Islet of Langerhans (tissue), 1 donor: ENCODE data around the gene DBNDD1.
"Not testable (repeated sequence)": the region's sequence is repeated elsewhere in the genome, so short reads cannot be mapped to it uniquely, and the experiment has no call there.

ENCODE experiments used
- FAIRE-seq: peaks from one replicate; lab custom pipeline; 2011; peaks lifted over from hg19 to GRCh38; lab: Jason Lieb, UNC

DBNDD1 gene

DNA sequence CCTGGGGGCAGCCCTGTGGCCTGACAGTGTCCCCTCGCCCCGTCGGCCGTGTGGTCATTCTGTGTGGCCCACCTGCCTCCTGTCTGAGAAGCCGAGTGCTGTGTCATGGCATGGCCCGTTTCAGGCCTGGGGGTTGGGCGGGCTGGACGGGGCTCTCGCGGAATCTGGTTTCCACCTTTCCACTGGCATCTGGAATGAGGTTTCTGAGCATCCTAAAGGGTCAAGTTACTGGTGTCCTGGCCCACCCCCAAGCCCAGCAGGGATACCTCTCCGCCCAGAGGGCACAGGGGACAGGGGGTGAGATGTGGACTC is 7.8 kb downstream of the DBNDD1 start:
- FAIRE-seq = no peak

DNA sequence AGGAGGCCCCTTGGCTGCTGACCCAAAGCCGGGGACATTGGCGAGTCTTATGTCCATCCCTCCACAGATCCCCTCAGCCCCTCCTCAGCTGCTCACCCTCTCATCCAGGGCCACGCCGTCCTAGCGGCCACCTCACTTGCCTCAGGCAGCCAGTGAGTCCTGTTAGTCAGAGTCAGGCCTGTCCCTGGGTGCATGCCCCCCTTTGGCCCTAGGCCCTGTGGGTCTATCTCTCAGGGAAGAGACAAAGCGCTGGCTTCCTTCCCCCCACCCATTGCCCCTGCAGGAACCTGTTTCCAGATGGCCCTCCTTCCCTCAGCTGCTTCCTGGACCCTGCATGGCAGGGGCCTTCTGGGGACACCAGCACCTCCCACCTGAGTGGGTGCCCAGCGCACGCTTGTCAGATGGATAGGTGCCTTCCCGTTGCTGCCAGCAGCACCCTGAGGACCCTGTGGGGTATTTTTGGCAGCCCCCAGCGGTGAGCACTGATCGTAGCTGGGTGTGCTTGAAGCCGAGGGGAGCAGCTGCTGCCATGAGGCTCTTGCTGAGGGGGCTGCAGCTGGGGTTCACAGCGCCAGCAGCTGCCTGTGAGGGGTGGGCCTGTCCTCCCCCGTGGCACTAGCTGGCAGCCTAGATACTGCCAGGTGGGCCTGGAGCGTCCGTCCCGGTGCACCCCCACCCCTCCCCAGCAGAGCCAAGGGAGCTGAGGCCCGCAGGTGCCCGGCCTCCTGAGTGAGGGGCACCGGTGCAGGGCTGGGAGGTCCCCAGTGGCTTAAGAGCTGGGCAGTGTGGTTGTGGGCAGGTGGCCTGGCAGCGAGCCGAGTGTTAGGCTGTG is 8.4 kb downstream of the DBNDD1 start:
- no peak for FAIRE-seq

DNA sequence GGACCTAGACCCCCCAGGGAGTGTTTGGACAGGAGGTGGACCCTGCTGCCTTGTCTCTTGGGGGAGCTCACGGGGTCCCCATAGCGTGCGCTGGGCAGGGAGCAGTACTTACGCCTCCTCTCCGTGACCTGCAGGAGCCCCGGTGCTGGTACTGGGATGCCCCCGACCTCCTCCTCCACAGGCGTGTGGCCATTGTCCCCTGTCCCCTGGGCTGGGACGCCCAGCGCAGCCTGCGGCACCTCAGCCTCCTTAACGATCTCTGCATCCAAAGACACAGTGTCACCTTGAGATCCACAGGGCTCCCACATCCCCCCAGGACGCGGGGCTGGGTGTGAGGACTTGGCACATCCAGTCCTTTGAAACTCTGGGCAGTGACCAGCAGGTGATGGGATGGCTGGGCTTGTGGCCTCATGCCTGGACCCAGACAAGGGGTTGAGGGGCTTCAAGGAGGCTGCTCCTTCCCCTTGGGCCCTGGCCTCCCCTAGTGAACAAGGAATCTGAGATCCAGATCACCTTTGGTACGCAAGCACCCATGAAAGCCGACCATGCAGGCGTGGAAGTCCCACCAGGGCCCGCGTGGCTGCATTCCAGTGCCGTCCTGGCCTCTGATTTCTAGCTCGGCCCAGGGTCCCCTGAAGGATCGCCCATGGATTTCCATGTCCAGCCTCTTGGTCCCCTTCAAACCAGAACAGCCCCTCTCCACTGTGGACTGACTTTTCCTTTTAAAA is 9.9 kb downstream of the DBNDD1 start:
- FAIRE-seq = no peak

DNA sequence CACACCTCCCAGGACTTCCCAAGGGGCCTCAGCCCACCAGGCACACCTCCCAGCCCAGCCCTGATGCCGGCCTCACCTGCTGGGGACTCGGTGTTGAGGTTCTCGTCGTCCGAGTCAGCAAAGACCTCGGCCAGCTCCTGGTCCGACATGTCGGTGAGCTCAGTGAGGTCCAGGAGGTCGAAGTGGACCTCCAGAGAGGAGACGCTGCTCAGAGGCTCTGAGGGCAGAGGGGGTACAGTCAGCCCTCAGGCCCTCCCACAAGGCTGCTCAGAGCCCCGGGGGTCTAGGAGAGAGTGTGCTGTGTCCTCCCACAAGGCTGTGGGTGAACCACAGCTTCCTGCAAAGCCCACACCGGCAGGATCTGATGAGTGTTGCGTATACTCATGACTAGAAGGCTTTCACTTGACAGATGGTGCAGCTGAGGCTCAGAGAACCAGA is 10.5 kb downstream of the DBNDD1 start:
- no peak for FAIRE-seq

DNA sequence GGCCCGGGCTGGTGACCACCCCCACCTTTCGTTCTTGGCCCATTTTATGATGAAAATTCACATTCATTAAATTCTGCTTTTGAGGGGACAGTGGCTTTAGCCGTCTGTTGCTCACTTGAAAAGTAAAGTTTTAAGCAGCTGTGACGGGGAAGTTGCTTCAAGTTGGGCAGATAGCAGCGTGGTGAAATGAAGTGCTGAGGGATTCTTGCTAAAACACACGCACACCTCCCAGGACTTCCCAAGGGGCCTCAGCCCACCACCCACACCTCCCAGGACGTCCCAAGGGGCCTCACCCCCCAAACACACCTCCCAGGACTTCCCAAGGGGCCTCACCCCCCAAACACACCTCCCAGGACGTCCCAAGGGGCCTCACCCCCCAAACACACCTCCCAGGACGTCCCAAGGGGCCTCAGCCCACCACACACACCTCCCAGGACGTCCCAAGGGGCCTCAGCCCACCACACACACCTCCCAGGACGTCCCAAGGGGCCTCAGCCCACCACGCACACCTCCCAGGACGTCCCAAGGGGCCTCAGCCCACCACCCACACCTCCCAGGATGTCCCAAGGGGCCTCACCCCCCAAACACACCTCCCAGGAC is 11.5 kb downstream of the DBNDD1 start:
- FAIRE-seq = not testable (repeated sequence)

DNA sequence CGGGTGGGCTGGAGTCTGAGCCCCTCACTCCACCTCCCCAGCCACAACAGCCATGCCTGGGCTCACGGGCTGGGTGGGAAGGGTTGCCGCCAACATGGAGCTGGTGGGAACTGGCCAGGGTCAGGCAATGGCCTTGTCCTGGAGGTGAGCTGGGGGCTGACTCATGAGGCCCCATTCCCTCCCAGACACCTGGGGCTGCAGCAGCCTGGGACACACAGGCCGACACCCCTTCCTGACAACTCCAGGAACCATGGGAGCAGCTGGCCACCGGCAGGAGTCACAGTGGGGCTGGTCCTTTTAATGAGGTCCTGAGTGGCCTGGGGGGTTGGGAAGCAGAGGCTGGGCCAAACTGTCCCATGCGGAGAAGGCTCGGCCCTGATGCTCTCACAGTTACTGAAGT is 12.2 kb downstream of the DBNDD1 start:
- FAIRE-seq = no peak

DNA sequence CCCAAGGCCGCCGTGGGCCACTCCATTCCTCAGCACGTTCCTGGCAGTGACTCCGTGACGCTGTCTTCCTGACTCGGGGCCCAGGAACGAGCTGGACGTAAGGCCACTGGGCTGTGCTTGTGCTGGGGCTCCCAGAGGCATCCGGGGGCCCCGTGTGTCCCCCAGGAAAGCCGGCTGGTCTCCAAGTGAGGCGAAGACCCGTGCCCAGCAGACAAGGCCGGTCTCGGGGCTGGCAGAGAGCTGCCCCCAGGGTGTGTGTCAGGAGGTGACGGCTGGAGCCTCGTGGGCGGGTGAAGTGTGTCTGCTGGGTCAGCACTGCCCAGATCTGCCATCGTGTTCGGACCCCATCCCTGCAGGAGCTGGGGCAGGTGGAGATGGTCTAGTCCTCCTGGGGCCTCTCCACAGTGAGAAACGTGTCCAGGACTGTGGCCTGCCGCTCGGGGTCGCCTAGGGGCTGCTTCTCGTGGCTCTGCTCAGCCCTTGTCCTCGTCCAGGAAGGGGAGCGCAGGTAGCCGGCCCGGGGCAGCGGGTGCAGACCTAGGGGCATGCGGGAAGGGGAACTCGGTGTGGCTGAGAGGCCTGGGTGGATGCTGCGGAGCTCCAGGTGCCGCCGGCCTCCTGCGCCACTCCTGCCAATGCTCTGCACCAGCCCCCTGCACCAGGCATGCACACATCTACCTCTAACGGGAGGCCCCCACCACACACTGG is 13.1 kb downstream of the DBNDD1 start:
- FAIRE-seq = no peak

DNA sequence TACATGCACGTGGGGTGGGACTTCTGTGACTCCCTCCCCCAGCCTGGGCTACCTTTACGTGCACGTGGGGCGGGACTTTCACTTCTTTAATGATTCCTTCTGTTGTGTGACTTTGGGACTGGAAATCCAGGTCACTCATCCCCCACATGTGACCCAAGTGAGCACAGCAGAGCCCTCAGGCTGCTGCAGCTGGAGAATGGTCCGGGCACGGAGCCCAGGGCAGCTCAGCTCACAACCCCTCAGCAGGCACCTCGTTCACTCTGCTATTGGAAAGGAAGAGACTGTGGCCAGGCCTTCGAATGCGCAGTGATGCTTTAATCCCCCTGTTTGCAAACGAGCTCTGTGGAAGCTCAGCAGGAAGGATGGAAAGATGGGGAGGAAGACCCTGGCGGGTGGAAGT is 14.7 kb downstream of the DBNDD1 start:
- FAIRE-seq = no peak

DNA sequence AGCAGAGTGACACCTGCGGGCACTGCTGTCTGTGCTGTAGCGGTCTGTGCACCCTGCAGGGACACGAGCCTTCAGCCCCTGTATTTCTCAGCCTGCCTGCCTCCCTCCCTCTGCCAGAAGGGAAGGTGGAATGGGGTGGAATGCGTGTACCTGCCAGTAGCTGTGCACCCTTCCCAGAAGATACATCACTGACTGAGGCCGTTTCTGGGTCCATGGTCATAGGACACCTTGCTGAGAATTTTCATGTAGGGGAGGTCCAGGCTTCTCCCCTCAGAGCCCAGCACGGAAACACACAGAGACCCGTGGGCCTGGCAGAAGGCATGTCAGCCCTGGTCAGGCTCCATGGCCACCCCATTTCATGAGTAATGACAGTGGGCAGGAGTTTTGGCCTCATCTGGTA is 16.5 kb downstream of the DBNDD1 start:
- no peak for FAIRE-seq

DNA sequence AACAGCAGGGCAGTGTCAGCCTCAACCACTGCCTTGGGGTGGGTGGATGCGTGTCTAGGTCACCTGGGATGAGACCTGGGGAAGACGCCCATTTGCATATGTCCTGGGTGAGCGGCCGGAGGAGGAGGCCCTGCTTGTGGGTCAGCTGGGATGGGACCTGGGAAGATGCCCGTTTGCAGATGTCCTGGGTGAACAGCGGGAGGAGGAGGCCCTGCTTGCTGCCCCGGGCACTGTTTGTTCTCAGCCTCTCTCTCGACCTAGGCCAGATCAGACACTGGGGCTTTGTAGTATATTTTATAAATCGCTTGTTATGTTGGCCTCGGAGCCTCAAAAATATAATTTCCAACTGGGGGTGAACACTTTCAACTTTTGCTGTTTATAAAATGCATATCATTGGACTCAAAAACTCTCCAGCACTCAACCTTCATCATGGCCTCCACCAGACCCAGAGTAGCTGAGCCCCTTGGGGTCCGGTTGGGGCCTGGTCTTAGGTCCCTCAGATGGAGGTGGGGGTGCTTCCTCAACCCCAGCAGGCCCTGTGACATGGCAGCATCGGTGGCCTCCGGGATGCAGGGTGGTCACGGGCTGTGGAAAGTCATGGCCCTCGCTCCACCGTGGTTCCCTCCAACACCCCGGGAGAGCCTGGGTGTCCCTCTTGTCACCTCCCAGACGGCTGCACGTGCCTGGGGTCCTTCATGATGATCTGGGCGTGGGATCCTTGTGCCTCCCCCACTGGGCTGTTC is 17.3 kb downstream of the DBNDD1 start:
- no peak for FAIRE-seq

DNA sequence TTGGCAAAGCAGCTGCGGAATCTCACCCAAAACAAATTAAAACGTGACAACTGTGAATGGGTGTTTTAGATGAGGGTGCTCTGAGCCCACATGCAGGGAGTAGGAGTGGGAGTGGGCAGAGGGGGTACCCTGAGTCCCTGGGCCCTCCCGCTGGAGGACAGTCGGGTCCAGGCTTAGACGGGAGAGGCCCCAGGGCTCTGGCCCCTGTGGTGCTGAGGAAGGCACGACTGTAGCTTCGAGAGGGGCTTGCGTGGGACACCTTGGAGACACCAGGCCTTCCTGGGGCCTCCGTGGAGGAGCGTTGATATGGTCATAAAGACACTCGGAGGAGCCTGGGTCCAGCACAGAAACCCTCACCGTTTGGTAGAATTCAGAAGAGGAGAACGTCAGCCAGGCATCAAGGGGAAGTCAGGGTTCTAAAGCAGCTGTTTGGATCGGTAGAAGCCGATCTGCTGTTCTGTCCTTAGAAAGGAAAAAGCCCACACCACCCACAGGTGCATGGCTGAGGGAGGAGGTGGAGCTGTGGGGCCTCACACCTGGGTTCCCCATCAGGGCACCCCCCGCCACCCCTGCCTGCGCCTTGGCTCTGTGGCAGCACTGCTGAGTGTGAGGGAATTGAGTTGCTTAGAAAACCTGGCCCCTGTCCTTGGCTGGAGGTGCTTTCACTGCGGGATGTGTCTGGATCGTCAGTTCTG is 18.4 kb downstream of the DBNDD1 start:
- no peak for FAIRE-seq

DNA sequence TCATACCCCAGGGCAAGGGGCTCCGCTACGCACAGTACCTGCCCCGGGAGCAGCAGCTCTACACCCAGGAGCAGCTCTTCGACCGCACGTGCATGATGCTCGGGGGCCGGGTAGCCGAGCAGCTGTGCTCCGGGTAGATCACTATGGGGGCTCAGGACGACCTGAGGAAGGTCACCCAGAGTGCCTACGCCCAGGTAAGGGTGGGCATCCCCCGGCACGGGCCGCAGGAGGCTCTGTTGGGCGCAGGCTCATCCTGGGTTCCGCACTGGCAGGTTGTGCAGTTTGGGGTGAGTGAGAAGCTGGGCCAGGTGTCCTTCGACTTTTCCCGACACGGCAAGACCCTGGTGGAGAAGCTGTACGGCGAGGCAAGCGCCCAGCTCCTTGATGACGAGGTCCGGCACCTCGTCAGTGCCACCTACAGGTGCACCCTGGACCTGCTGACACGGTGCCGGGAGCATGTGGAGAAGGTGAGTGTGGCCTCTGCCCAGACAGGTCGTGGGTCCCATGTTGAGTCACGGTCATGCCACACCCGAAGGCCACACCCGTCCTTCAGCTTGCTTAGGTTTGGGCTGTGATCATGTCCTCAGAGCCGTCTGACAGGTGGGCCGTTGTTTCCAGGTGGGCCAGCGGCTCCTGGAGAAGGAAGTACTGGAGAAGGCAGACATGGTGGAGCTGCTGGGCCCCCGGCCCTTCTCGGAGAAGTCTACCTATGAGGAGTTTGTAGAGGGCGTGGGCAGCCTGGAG is 19.3 kb downstream of the DBNDD1 start:
- FAIRE-seq = no peak

DNA sequence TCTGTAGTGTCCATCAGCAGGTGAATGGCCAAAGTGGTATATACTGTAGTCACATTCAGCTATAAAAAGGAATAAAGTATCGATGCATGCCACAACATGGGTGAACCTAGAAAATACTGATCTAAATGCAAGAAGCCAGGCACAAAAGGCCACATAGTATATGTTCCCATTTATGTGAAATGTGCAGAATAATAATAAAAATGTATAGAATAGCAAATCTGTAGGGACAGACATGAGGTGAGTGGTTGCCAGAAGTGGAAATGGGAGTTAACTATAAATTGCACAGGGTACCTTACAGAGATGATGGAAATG is 23.1 kb downstream of the DBNDD1 start:
- FAIRE-seq = no peak

DNA sequence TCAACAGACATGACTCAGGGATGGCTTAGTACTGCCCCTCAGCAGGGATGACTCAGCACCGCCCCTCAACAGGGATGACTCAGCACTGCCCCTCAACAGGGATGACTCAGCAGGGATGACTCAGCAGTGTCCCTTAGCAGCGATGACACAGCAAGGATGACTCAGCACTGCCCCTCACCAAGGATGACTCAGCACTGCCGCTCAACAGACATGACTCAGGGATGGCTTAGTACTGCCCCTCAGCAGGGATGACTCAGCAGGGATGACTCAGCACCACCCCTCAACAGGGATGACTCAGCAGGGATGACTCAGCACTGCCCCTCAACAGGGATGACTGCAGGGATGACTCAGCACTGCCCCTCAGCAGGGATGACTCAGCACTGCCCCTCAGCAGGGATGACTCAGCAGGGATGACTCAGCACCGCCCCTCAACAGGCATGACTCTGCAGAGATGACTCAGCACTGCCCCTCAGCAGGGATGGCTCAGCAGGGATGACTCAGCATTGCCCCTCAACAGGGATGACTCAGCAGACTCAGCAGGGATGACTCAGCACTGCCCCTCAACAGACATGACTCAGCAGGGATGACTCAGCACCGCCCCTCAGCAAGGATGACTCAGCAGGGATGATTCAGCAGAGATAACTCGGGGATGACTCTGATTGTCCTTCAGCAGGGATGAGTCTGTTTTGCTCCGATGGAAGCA is 23.6 kb downstream of the DBNDD1 start:
- FAIRE-seq = not testable (repeated sequence)

DNA sequence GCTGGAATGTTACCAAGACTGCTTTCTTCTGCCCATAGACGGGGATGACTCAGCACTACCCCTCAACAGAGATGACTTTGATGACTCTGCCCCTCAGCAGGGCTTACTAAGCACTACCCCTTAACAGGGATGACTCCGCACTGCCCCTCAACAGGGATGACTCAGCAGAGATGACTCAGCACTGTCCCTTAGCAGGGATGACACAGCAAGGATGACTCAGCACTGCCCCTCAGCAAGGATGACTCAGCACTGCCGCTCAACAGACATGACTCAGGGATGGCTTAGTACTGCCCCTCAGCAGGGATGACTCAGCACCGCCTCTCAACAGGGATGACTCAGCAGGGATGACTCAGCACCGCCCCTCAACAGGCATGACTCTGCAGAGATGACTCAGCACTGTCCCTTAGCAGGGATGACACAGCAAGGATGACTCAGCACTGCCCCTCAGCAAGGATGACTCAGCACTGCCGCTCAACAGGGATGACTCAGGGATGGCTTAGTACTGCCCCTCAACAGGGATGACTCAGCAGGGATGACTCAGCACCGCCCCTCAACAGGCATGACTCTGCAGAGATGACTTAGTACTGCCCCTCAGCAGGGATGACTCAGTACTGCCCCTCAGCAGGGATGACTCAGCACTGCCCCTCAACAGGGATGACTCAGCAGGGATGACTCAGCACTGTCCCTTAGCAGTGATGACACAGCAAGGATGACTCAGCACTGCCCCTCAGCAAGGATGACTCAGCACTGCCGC is 24.4 kb downstream of the DBNDD1 start:
- FAIRE-seq = not testable (repeated sequence)

DNA sequence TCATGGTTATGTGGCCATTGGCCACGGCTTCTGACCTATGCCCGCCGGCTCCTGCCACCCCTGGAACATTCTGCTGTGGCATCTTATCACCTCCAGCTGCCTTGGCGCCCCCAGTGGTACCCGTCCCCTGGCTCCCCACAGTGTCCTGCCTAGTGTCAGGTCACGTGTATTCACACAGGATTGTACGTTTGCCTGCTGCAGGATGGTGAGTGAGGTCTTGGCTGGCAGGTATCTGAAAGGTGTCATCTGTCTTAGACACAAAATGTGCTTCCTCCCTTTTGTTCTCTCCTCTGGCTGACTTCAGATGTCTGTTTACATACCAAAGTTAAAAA is 24.9 kb downstream of the DBNDD1 start:
- no peak for FAIRE-seq

DNA sequence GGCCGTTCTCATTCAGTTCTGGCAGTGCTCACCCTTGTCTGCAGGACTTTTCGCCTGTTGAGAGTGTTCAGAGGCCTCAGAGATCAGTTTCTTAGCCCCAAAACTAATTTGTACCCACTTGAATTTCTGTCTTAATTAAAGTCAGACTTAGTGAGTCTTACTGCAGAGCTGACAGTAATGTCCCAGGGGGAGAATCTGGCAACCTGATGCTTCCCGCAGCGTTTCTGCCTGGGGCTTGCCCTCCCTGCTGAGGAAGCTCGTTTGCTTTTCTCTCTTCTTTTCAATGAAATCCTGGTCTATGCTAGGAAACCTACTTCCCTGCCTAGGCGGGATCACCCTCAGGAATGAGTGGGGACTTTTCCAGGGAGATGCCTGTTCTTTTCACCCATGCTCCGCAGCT is 25.3 kb downstream of the DBNDD1 start:
- no peak for FAIRE-seq

DNA sequence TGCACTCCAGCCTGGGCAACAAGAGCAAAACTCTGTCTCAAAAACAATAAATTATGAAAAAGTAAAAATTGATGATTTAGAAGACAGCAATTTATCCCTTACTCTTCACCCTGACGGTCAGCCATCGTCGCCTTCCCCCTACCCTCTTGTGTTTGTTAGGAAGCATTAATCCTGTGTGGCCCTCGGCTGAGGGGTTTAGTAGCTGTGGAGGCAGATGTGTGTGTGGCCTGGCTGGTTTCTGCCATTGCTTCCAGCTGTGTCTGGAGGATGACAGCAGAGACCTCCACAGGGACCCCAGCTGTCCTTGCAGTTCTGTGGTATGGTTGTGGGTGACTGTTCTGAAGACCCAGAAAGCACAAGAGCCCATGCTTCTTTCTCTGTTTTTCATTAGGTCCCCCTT is 25.9 kb downstream of the DBNDD1 start:
- FAIRE-seq = no peak

DNA sequence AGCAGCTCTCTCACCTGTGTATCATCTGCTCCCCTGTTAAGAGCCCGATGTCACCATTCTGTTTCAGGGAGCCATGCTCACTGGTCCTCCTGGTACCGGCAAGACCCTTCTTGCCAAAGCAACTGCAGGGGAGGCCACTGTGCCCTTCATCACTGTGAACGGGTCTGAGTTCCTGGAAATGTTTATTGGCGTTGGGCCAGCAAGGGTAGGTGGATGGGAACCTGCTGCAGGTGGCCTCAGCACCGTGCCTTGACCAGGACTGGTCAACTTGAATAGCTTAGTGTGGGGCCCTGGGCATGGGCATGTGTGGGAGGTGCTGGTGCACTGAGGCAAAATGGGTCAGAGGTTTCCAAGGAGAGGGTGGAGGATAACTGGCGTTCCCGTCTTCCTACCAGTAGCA is 28.5 kb downstream of the DBNDD1 start:
- no peak for FAIRE-seq

DNA sequence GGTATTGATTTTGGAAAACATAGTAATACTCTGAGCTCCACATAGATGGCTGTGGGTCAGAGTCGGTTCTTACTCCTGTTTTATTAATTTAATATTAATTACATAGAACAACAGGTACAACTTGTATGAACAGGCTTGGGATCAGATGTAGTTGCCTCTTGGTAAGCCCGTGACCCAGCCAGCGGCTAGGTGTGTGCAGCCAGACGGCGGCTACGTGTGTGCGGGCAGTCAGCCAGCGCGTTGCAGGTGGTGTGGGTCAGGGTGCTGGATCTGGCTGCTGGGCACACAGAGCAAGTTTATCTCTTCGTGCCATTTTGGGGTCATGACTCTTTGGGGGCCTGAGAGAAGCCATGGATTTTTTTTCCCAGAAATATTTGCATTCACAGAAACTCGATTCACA is 30.3 kb downstream of the DBNDD1 start:
- no peak for FAIRE-seq
